Thoracic aorta (tissue), 2 donors: Measurements from ENCODE around the gene KIFAP3. TPM values are rescaled to one million over a fixed set of nuclear protein-coding genes. Genes with fewer than 3 reads are reported as not detected.

ENCODE experiments used
- ATAC-seq: fragments of 150-250 bp; one replicate; pipeline ENCODE4 v1.8.0; 2017; ENCODE audit warnings: low read depth; ENCODE audit not compliant: insufficient number of reproducible peaks, low FRiP score
- DNase-seq: peaks from one replicate; pipeline ENCODE4 v3.0.0-alpha.2; 2020; ENCODE audit warnings: low spot score
- H3K27ac ChIP-seq, 2 donors: fragments of 200-600 bp; sonication (generic); 1 replicate in 1 of 2; 2 replicates in 1 of 2; pipeline ENCODE4 v1.5.1; 2016; ENCODE audit warnings: mild to moderate bottlenecking in 2 of 2, moderate library complexity in 2 of 2
- H3K27me3 ChIP-seq: fragments of 200-600 bp; sonication (generic); replicated peaks from 2 replicates; pipeline ENCODE4 v1.6.0; 2016; ENCODE audit warnings: mild to moderate bottlenecking; ENCODE audit not compliant: insufficient read depth
- H3K36me3 ChIP-seq: fragments of 200-600 bp; sonication (generic); one replicate; pipeline ENCODE4 v1.5.1; 2016
- H3K4me1 ChIP-seq, 2 donors: fragments of 200-600 bp; sonication (generic); 1 replicate in 1 of 2; 2 replicates in 1 of 2; pipeline versions ENCODE4 v1.5.1 to v1.6.0; 2016; ENCODE audit warnings: low read depth in 2 of 2, mild to moderate bottlenecking in 1 of 2; ENCODE audit not compliant: control insufficient read depth in 1 of 2
- H3K4me3 ChIP-seq: fragments of 200-600 bp; sonication (generic); 2 replicates; pipeline ENCODE4 v1.5.1; 2016; ENCODE audit warnings: mild to moderate bottlenecking
- H3K9me3 ChIP-seq: fragments of 200-600 bp; sonication (generic); 2 replicates; pipeline ENCODE4 v1.5.1; 2016
- CTCF ChIP-seq: fragments of 200-600 bp; sonication (generic); IDR thresholded peaks from one replicate; pipeline ENCODE4 v1.5.1; 2019; ENCODE audit warnings: antibody characterized with exemption
- total RNA-seq, 2 donors: library from RNA; depleted of rRNA; stranded (reverse); fragments of >200 nt; gene quantifications; one replicate each; pipeline versions ENCODE4 v1.1.0 to v1.2.3, GENCODE V29; 2016

The KIFAP3 gene
- total RNA-seq, 2 donors from 2014 or later = 23.6 to 43.8 TPM

GRCh38 chr1:169929210-169929526, 145.3 kb downstream of the KIFAP3 start:
- H3K9me3 ChIP-seq = no peaks in the 10 kb centered on the region
- H3K36me3 ChIP-seq = no peaks in the 10 kb centered on the region
- DNase-seq = no peak
- peaks cover 0 to 18% of the 10 kb centered on the region in 2 donors for H3K4me1 ChIP-seq
- no peak for ATAC-seq
- TF ChIP-seq CTCF = no peak
- H3K27me3 ChIP-seq = no peaks in the 10 kb centered on the region
- H3K4me3 ChIP-seq = no peak overlapping the region
- no peak overlapping the region for H3K27ac ChIP-seq

- Histone ChIP-seq H3K36me3 (no peaks in the 10 kb centered on the region), H3K27ac (no peak overlapping the region), H3K4me1 (peaks cover 0 to 14% of the 10 kb centered on the region in 2 donors), H3K27me3 (no peaks in the 10 kb centered on the region), H3K4me3 (no peak overlapping the region), H3K9me3 (no peaks in the 10 kb centered on the region)
- ATAC-seq (no peak), DNase-seq (no peak)
- peak; percentile 56 for TF ChIP-seq CTCF
These were observed 145.9 kb downstream of the KIFAP3 start for GRCh38 chr1:169928438-169929209.

- no peaks in the 10 kb centered on the region for H3K27me3 ChIP-seq
- no peak for TF ChIP-seq CTCF
- ATAC-seq (no peak), DNase-seq (no peak)
- H3K27ac ChIP-seq = no peak overlapping the region
- H3K9me3 ChIP-seq = no peaks in the 10 kb centered on the region
- no peak overlapping the region for H3K4me3 ChIP-seq
- H3K4me1 ChIP-seq = no peaks in the 10 kb centered on the region
- H3K36me3 ChIP-seq = no peaks in the 10 kb centered on the region
These were observed 148.7 kb downstream of the KIFAP3 start for GRCh38 chr1:169925505-169926482.

GRCh38 chr1:169924829-169925228, 149.7 kb downstream of the KIFAP3 start:
- Histone ChIP-seq H3K4me1 (no peaks in the 10 kb centered on the region), H3K27ac (no peak overlapping the region), H3K27me3 (no peaks in the 10 kb centered on the region), H3K9me3 (no peaks in the 10 kb centered on the region), H3K4me3 (no peak overlapping the region), H3K36me3 (no peaks in the 10 kb centered on the region)
- no peak for DNase-seq
- no peak for TF ChIP-seq CTCF
- ATAC-seq = no peak

- Histone ChIP-seq H3K4me1 (no peaks in the 10 kb centered on the region), H3K27ac (no peak overlapping the region), H3K36me3 (no peaks in the 10 kb centered on the region), H3K4me3 (no peak overlapping the region), H3K9me3 (no peaks in the 10 kb centered on the region), H3K27me3 (no peaks in the 10 kb centered on the region)
- DNase-seq (no peak), ATAC-seq (no peak)
- no peak for TF ChIP-seq CTCF
These were observed 150.4 kb downstream of the KIFAP3 start for GRCh38 chr1:169924063-169924462.
